GM03348 (cell line): ENCODE data around the gene DOLPP1.
A peak's percentile ranks its signal among the peaks of the same experiment; 100 is the strongest.

Experiments
- DNase-seq: peaks from one replicate; pipeline ENCODE4 v3.0.0; 2012; ENCODE audit warnings: low spot score

DOLPP1 gene

DNA sequence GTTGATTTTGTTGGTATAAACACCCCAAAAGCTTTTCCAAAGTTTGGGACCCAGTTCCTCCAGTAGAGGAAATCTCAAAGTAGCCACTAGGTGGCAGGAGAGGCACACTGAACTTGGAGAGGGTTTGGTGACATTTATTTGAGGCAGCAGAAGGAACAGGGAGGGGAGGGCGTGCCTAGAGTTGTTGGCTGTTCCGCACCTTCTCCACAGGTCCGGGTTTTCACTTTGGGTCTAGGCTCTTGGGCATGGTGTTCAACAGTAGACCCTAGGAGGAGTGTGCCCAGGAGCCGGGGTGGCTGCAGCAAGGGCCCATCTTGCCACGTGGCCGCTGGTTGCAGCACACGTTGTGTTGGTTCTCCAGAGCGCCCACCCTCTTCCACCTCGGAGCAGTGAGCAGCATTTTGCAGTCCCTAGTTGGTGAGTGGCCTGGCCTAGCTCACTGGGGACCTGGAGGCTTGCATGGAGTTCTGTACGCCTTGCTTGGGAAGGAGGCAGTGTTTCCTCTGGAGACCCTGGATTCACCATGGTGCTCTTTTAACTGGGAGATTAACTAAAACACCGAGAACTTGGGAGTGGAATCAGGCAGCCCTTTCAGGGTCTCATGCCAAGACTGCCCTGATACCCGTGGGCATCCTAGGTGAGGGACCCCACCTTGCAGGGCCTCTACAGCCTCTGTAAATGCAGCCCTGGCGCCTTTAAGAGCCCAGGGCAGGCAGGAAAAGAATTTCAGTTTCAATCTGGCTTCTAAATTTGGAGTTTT, 58.5 kb downstream of the DOLPP1 start:
- peak; percentile 86 for DNase-seq

DNA sequence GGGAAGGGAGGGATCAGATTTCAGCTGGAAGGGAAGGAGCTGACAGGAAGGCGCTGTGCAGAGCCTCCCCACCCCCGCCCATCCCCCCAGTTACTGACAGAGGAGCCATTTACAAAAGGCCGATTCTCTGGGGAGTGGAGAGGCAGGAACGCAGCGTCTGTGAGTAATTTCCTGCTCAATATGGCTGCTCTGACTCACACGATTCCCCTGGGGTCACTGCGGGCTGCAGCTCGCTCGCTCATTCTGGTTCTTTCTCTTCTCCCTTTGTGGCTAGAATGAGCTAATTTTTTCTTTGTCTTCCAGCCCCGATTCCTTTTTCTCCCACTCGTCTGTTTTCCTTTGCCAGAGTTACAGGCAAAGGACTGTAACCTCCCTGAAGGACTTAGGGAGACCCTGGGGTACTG, 59.1 kb downstream of the DOLPP1 start:
- peak; percentile 95 for DNase-seq
